Kidney tubule cell (primary cell): ENCODE results near the gene RANBP17.

Source experiments
- DNase-seq: peaks from one replicate; pipeline ENCODE4 v3.0.0-alpha.2; 2018; ENCODE audit warnings: low spot score

Gene RANBP17

GRCh38 chr5:171317230-171317629, 455.4 kb downstream of the RANBP17 start:
- DNase-seq: no peak

GRCh38 chr5:171318026-171318425, 456.2 kb downstream of the RANBP17 start:
- DNase-seq: no peak

GRCh38 chr5:171321447-171321846, 459.6 kb downstream of the RANBP17 start:
- DNase-seq: no peak

- DNase-seq: no peak
Measured at GRCh38 chr5:171322527-171322926, 460.7 kb downstream of the RANBP17 start.

- DNase-seq: no peak
Measured at GRCh38 chr5:171323007-171323406, 461.2 kb downstream of the RANBP17 start.

DNA sequence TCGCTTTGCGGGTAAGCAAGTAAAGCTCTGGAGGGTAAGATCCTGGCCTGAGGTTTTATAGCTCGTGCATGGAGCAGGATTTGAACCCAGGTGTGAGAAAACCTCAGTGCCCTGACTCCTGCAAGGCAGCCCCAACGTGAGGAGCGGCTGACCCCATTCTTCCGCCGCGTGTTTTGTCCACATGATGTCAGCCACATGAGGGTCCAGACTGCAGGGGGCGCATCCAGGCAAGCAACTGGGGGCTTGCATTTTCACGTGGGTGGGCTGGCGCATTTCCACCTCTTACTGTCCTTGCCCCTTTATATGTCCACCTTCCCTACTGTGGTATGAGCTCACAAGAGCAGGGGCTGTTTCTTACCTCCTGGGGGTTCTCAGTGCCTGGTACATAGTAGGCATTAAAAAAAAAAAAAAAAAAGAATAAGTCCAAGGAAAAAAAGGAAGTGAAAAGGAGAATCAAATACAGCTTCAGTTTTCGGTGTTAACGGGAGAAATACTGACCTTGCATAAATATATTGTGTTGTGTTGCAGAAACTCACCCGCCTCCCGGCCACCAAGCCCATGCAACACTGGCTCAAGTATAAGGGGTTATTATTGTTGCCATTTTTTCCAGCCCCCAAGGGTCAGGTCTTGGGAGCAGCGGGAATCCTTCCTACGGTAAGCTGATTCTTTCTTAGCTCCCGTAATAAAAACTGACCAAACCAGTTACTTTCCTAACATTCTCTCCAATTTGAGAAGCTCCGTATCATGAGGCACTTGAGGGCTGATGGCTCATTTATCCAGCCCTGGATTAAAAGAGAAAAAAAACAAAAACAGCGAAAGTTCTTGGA, 462.2 kb downstream of the RANBP17 start:
- no peak for DNase-seq

- DNase-seq: no peak
Measured at GRCh38 chr5:171330021-171330420, 468.2 kb downstream of the RANBP17 start.

- DNase-seq: no peak
Measured at GRCh38 chr5:171335616-171336015, 473.8 kb downstream of the RANBP17 start.

DNA sequence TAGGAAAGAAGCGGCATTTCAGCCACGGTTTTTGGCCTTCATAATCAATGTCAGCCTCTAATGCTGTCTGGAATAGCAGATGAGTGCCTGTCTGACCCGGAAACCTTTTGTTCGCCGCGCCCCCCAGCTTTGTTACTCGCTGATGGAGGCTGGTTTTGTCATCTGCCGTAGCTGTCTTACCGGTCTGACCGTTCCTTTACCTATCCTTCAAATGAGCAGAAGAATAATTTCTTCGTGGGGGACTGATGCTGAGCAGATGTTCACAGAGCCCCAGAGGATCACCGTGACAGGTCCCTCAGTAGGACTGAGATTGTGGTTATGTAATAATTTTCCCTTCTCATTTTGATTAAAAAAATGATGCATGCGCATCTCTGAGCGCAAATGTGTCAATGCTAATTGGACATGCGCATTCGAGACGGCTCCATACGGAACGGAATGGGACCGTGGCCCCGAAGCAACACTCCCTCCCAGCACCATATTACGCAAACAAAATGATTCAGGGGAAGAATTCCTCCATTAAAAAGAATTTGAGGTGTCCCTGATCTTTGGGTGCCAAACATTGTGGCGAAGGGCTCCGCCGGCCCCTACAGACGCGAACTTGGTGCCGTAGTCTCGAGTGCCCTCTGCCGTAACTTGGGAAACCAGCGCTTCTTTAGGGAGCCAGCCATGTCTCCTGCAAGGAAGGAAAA, 474.8 kb downstream of the RANBP17 start:
- peak; percentile 56 for DNase-seq

DNA sequence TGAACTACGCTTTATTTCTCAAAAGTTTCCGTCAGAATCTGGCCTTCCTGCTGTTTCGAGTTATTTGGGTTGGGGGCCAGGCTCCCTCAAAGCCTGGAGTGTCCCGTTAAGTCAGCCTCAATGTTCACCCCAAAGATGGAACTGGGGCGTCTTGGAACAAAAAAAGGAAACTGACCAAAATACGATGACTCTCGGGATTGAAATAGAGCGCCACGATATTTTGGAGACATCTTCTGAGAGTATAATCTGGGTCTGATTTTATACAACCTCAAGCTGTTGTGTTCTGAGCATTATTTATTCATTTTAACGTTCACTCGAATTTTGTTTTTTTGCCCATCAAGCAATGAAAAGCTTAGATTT, 475.4 kb downstream of the RANBP17 start:
- DNase-seq: no peak

DNA sequence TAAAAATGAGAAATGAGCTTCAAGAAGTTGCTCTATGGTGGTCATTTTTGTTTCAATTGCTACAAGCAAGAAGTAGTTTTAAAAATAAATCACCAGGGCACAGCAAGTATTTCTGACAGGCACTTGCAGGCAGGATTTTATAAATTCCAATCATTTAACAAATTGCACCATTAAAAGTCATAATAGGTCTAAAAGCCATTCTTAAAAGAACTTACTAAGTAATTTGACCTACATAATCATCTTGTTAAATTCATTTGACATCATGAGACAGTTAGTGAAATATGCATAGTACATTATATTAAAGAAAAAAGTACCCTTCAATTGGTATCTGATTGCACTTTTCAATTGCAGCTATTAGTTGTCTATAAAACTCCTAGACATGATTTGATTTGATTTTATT, 478.2 kb downstream of the RANBP17 start:
- no peak for DNase-seq

- DNase-seq: no peak
Measured at GRCh38 chr5:171340491-171340890, 478.7 kb downstream of the RANBP17 start.

GRCh38 chr5:171342362-171343111, 480.7 kb downstream of the RANBP17 start:
- DNase-seq: peak; percentile 65

GRCh38 chr5:171344936-171345608, 483.3 kb downstream of the RANBP17 start:
- DNase-seq: no peak
